Naive thymus-derived CD8-positive, alpha-beta T cell (primary cell): ENCODE data around the gene TNFRSF14. TPM values are rescaled to one million over a fixed set of nuclear protein-coding genes. Genes with fewer than 3 reads are reported as not detected.

Source experiments
- ATAC-seq, 2 donors: fragments of 150-1000 bp; cut with Tn5 transposase in 1 of 2; sonication (Bioruptor Pico), chemical (Tn5 transposase) in 1 of 2; 1 replicate in 1 of 2; 2 replicates in 1 of 2; pipeline ENCODE4 v1.10.0; 2021; ENCODE audit warnings: mild to moderate bottlenecking in 2 of 2, moderate library complexity in 2 of 2
- POLR2A ChIA-PET: fragments of 350-600 bp; sonication (Branson Sonifier 250); formaldehyde crosslinking; loops from one replicate; lab custom pipeline; 2021; ENCODE audit warnings: antibody characterized with exemption; lab: Charles Lee
- DNase-seq, 10 donors: peaks; one replicate each; pipeline versions ENCODE4 v3.0.0 to v3.0.0-alpha.2; 2020 to 2022
- H3K27ac Mint-ChIP-seq, 10 donors: one replicate each; pipeline ENCODE4 v1.8.0; 2020 to 2022; ENCODE audit warnings: mild to moderate bottlenecking in 10 of 10, mixed read lengths in 10 of 10, moderate library complexity in 4 of 10, inconsistent platforms in 1 of 10
- H3K27me3 Mint-ChIP-seq, 5 donors: one replicate each; pipeline ENCODE4 v1.8.0; 2021 to 2022; ENCODE audit warnings: mixed read lengths in 5 of 5
- H3K36me3 Mint-ChIP-seq, 3 donors: one replicate each; pipeline ENCODE4 v1.8.0; 2020 to 2022; ENCODE audit warnings: mixed read lengths in 3 of 3, mild to moderate bottlenecking in 2 of 3, inconsistent platforms in 1 of 3
- H3K4me1 Mint-ChIP-seq, 4 donors: one replicate each; pipeline ENCODE4 v1.8.0; 2021 to 2022; ENCODE audit warnings: mixed read lengths in 4 of 4
- H3K4me3 Mint-ChIP-seq, 10 donors: one replicate each; pipeline ENCODE4 v1.8.0; 2020 to 2022; ENCODE audit warnings: mild to moderate bottlenecking in 10 of 10, mixed read lengths in 10 of 10, moderate library complexity in 6 of 10, inconsistent platforms in 1 of 10
- H3K9me3 Mint-ChIP-seq, 9 donors: one replicate each; pipeline ENCODE4 v1.8.0; 2020 to 2022; ENCODE audit warnings: mixed read lengths in 9 of 9, mild to moderate bottlenecking in 3 of 9, inconsistent platforms in 1 of 9, moderate library complexity in 1 of 9
- polyA plus RNA-seq, 3 donors: library from polyadenylated mRNA; unstranded; fragments of 300-500 nt; fragmentation: Illumina TruSeq; gene quantifications; one replicate each; pipeline ENCODE4 v1.2.3, GENCODE V29; 2021
- total RNA-seq, 8 experiments: library from RNA in 2 of 8; stranded (reverse) in 2 of 8; gene quantifications; one replicate each; pipeline ENCODE4 v1.2.3 and lab custom pipeline; 2021 to 2026

TNFRSF14 gene
- total and polyA plus RNA-seq, 5 experiments from 2014 or later, result 45.8 to 190 (median 61.6) TPM

DNA sequence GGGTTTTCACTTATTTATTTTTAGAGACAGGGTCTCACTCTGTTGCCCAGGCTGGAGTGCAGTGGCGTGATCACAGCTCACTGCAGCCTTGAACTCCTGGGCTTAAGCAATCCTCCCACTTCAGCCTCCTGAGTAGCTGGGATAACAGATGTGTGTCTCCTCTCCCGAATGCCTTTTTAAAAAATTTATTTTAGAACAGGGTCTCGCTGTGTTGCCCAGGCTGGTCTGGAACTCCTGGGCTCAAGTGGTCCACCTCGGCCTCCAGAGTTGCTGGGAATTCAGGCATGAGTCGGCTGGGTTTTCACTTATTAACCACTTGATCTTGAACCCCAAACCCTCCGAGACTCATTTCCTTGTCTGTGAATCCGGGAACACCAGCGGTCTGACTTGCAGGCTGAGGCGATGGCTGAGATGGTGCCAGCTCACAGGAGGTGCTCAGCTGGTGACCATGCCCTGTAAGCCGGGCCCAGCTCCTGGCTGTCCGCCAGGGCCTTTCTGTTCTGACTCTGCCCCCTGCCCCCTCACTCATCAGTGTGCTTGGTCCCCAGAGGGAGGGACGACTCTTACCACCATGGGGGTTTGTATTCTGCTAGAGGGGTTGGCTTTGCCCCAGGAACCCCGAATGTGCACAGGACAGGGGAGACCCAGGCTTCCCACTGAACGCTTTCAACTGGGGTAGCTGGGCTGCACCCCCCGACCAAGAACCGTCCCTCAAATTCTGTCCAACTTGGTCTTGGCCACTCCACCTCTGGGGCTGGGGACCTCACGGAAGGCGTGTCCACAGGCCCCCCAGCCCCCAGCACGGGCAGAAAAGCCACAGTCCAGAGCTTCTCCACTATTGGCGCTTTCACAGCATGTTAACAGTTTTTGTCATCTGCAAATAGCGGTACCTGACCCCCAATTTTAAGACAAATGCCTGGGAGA lies 54.1 kb downstream of the TNFRSF14 start:
- no peak for ATAC-seq
- no peak for DNase-seq
- Mint-ChIP-seq H3K36me3 (peaks cover 0 to 16% (median 10%) of the 10 kb centered on the region in 3 donors), H3K9me3 (peaks cover 5 to 23% (median 13%) of the 10 kb centered on the region in 9 donors), H3K4me3 (no peak overlapping the region), H3K4me1 (peaks cover 0 to 2% (median under 1%) of the 10 kb centered on the region in 4 donors), H3K27ac (no peak overlapping the region), H3K27me3 (peaks cover 0 to 3% (median 1%) of the 10 kb centered on the region in 5 donors)
- POLR2A ChIA-PET, result interaction anchor here (0.5 to 0.6 kb wide), 2 partner anchors 12 to 220 kb away, joined by 5 to 6 read pairs; no protein-coding TSS in a partner anchor

DNA sequence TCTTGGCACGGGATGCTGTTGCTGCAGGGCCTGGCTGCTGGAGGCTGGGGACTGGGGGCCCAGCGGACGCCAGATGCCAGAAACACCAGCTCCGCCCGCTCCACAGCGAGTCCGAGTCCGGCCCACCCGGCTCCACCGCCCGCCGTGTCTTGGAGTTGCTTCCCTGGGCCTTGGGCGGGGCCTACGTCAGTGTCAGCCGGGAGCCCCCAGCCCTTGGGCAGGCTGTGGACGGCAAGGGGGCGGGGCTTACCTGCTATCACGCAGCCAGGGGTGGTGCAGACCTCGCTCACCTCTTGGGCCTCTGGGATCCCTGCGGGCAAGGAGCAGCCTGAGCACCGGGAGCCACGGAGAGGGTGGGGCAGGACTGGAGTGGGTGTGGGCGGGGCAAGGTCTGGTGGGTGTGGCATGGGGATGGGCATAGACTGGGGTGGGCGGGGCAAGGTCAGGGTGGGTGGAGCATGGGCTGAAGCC lies 54.9 kb downstream of the TNFRSF14 start:
- Mint-ChIP-seq H3K4me3 (no peak overlapping the region), H3K27me3 (peaks cover 0 to 3% (median 2%) of the 10 kb centered on the region in 5 donors), H3K9me3 (peaks cover 6 to 30% (median 20%) of the 10 kb centered on the region in 9 donors), H3K27ac (no peak overlapping the region), H3K4me1 (peaks cover 0 to 2% (median 1%) of the 10 kb centered on the region in 4 donors), H3K36me3 (peaks cover 0 to 22% (median 10%) of the 10 kb centered on the region in 3 donors)
- POLR2A ChIA-PET, result interaction anchor here (0.6 kb wide), 1 partner anchor 12 kb away, joined by 5 read pairs; no protein-coding TSS in a partner anchor
- ATAC-seq, result peak in 1 of 2 donors; percentile 6
- DNase-seq, result peak in 1 of 10 donors; percentile 59

DNA sequence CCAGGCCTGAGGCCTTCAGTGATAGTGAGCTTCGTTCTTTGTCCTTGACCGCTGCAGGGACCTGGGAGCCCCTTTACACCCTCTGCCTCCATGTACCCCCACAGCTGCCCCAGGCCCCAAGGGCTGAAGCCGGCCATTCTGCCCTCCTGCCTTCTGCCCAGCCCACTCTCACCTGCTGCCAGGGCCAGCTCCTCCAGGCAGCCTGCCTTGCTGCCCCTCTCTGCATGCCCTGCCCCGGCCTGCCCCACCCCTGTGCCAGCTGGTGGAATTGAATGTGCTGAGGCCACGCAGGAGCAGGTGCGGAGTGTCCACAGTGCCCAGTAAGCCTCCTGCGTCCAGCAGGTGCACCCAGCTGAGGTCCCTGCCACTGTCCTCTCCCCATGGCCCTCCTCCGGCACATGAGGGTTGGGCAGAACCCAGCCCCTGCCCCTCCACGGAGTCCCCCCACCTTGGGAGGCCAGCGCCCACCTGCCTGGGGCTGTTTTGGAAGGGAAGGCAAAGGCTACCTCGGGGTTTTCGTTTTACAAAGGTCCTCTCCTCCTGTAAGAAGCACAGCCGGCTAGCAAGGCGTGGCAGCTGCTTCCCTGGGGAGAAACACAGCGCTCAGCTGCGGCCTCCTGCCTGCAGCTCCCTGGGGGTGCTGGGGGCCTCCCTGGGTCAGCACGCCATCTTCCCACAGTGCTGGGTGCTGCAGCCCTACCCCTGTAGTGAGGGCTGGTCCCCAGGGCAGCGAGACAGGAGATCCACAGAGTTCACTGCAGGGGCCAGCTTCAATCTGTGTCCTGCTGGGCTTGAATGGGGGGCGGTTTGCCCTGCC lies 55.7 kb downstream of the TNFRSF14 start:
- no peak overlapping the region for H3K27ac Mint-ChIP-seq
- peaks cover 6 to 36% (median 20%) of the 10 kb centered on the region in 9 donors for H3K9me3 Mint-ChIP-seq
- H3K4me1 Mint-ChIP-seq, result peaks cover 0 to 2% (median 1%) of the 10 kb centered on the region in 4 donors
- DNase-seq (no peak), ATAC-seq (no peak)
- H3K27me3 Mint-ChIP-seq, result peaks cover 0 to 3% (median 2%) of the 10 kb centered on the region in 5 donors
- POLR2A ChIA-PET, result no interaction called here
- H3K36me3 Mint-ChIP-seq, result peaks cover 0 to 28% (median 15%) of the 10 kb centered on the region in 3 donors
- H3K4me3 Mint-ChIP-seq, result no peak overlapping the region

DNA sequence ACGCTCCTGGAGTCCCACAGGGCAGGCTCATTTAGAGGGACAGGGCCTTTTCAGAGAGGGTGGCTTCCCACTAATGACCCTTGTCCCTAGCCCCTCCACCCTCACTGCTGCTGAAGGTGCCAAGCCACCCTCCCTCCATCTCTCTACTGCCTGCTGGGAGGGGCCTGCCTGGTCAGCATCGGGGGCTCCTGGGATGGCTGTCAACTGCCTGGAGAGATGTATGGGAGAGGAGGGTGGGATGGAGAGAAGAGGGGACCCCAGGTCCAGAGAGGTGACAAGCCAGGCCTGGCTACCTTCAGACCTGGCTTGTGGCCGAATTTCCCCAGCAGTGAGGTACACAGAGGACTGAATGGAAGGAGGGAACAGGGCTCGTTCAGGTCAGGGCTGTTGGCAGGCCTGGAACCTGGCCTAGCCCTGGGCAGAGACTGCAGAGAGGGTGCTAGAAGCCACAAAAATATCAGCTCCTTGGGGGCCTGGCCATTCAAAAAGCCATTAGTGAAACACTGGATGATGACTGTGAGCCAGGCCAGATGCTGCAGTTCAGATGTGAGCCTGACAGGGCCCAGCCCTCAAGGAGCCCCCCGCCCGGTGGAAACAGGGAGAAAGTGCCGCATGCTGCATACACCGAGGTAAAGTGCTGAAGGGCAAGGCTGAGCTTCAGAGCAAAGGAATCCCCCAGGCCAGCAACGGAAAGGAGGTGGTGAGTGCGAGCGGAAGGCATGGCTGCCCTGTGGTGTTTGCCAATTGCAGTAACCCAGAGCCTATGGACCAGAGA lies 56.6 kb downstream of the TNFRSF14 start:
- Mint-ChIP-seq H3K9me3 (peaks cover 6 to 39% (median 20%) of the 10 kb centered on the region in 9 donors), H3K27me3 (peaks cover 0 to 3% (median 0%) of the 10 kb centered on the region in 5 donors), H3K27ac (no peak overlapping the region), H3K4me3 (no peak overlapping the region), H3K36me3 (peaks cover 0 to 28% (median 15%) of the 10 kb centered on the region in 3 donors), H3K4me1 (peaks cover 0 to 2% (median 1%) of the 10 kb centered on the region in 4 donors)
- ATAC-seq (no peak), DNase-seq (no peak)
- POLR2A ChIA-PET, result interaction anchor here (0.6 kb wide), 1 partner anchor 64 kb away, joined by 3 read pairs; no protein-coding TSS in a partner anchor

Other genes starting within 250 kb of the TNFRSF14 start
- 10 to 100 TPM; 14.5 to 18.8 TPM for gene MORN1, start 164.8 kb upstream of the TNFRSF14 start, total RNA-seq
- 1 to 10 TPM; 4.3 to 7.1 (median 5.0) TPM for gene MORN1, start 164.8 kb upstream of the TNFRSF14 start, polyA plus RNA-seq
- gene RER1, start 164.5 kb upstream of the TNFRSF14 start, total RNA-seq, result 100 to 1,000 TPM; 131 to 139 TPM
- gene RER1, start 164.5 kb upstream of the TNFRSF14 start, polyA plus RNA-seq, result 100 to 1,000 TPM; 118 to 146 (median 126) TPM
- 10 to 100 TPM; 15.5 to 20.1 TPM for gene PEX10, start 143.8 kb upstream of the TNFRSF14 start, total RNA-seq
- 10 to 100 TPM in 1 of 3 donors, 1 to 10 TPM in 2; 7.5 to 10.4 (median 9.1) TPM for gene PEX10, start 143.8 kb upstream of the TNFRSF14 start, polyA plus RNA-seq
- 10 to 100 TPM; 14.8 to 16.4 TPM for gene PLCH2, start 80.1 kb upstream of the TNFRSF14 start, total RNA-seq
- under 1 TPM; 0.37 to 0.52 (median 0.37) TPM for gene PLCH2, start 80.1 kb upstream of the TNFRSF14 start, polyA plus RNA-seq
- gene PANK4, start 29.8 kb upstream of the TNFRSF14 start, total RNA-seq, result 100 to 1,000 TPM; 149 to 155 TPM
- gene PANK4, start 29.8 kb upstream of the TNFRSF14 start, polyA plus RNA-seq, result 10 to 100 TPM in 2 of 3 donors, 1 to 10 TPM in 1; 9.0 to 31.7 (median 13.4) TPM
- under 1 TPM in 1 of 2 experiments, not detected in 1; 0.30 TPM for gene HES5, start 26.1 kb upstream of the TNFRSF14 start, total RNA-seq
- not detected for gene HES5, start 26.1 kb upstream of the TNFRSF14 start, polyA plus RNA-seq
- gene PRXL2B, start 30.4 kb downstream of the TNFRSF14 start, total RNA-seq, result 10 to 100 TPM; 39.6 to 45.4 TPM
- 10 to 100 TPM; 20.6 to 37.5 (median 27.4) TPM for gene PRXL2B, start 30.4 kb downstream of the TNFRSF14 start, polyA plus RNA-seq
- gene MMEL1, start 76.6 kb downstream of the TNFRSF14 start, total RNA-seq, result 1 to 10 TPM; 2.5 to 3.3 TPM
- 10 to 100 TPM in 1 of 3 donors, 1 to 10 TPM in 2; 6.0 to 18.9 (median 9.6) TPM for gene MMEL1, start 76.6 kb downstream of the TNFRSF14 start, polyA plus RNA-seq
- 1 to 10 TPM; 6.0 to 6.2 TPM for gene TTC34, start 245.3 kb downstream of the TNFRSF14 start, total RNA-seq
- gene TTC34, start 245.3 kb downstream of the TNFRSF14 start, polyA plus RNA-seq, result under 1 TPM; 0.03 to 0.37 (median 0.08) TPM